ENCODE measurements around the gene CDKN2D. TPM values are rescaled to one million over a fixed set of nuclear protein-coding genes. Genes with fewer than 3 reads are reported as not detected.
A peak's percentile ranks its signal among the peaks of the same experiment; 100 is the strongest.
"Not testable (repeated sequence)": the region's sequence is repeated elsewhere in the genome, so short reads cannot be mapped to it uniquely, and the experiment has no call there.

The CDKN2D gene
- total and polyA plus RNA-seq, 8 donors: 4.1 to 11.8 (median 8.5) TPM; not detected in 2

DNA sequence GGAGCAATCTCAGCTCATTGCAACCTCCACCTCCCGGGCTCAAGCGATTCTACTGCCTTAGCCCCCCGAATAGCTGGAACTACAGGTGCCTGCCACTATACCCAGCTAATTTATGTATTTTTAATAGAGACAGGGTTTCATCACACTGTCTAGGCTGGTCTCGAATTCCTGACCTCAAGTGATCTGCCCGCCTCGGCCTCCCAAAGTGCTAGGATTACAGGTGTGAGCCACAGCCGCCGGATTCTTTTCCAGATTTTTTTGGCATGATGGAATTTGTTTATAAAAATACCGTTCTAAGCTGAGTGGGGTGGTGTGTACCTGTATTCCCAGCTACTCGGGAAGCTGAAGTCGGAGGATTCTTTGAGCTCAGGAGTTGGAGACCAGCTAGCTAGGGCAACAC is 31.1 kb downstream of the CDKN2D start:
- Histone ChIP-seq H3K9me3 (no peaks in the 10 kb centered on the region), H3K4me3 (no peak overlapping the region), H3K27ac (no peak overlapping the region), H3K27me3 (peaks cover 0 to 42% (median 4%) of the 10 kb centered on the region in 3 donors), H3K4me1 (no peaks in the 10 kb centered on the region), H3K36me3 (no peaks in the 10 kb centered on the region)
- TF ChIP-seq, protein P1, sequence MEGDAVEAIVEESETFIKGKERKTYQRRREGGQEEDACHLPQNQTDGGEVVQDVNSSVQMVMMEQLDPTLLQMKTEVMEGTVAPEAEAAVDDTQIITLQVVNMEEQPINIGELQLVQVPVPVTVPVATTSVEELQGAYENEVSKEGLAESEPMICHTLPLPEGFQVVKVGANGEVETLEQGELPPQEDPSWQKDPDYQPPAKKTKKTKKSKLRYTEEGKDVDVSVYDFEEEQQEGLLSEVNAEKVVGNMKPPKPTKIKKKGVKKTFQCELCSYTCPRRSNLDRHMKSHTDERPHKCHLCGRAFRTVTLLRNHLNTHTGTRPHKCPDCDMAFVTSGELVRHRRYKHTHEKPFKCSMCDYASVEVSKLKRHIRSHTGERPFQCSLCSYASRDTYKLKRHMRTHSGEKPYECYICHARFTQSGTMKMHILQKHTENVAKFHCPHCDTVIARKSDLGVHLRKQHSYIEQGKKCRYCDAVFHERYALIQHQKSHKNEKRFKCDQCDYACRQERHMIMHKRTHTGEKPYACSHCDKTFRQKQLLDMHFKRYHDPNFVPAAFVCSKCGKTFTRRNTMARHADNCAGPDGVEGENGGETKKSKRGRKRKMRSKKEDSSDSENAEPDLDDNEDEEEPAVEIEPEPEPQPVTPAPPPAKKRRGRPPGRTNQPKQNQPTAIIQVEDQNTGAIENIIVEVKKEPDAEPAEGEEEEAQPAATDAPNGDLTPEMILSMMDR (IDR thresholded peaks at IDR 0.05): no peak
- no peak for TF ChIP-seq POLR2AphosphoS5 (IDR thresholded peaks at IDR 0.05)
- no peak for TF ChIP-seq POLR2A (IDR thresholded peaks at IDR 0.05)
- no peak for TF ChIP-seq EP300 (IDR thresholded peaks at IDR 0.05)
- WGBS, 5 donors: 68 to 85% (median 78%) methylated on average over 11 of the region's 11 CpGs
- intact Hi-C loops (cut with DNase I; ENCODE audit: low total_unique reads): no loop called here
- DNase-seq: no peak

DNA sequence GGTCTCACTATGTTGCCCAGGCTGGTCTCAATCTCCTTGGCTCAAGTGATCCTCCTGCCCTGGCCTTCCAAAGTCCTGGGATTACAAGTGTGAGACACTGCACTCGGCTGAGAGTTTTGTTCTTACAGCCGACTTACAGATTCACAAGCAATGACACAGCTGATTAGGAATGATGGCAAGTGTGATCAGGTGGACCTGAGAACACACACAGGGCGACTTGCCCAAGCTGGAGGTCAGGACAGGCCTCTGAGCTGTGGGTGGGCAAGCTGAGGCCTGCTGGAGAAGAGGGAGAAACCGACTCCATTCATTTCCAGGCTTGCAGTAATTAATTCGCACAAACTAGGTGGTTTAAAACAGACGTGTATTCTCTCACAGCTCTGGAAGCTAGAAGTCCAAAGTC is 33.2 kb downstream of the CDKN2D start:
- Histone ChIP-seq H3K9me3 (no peaks in the 10 kb centered on the region), H3K27me3 (peaks cover 0 to 42% (median 4%) of the 10 kb centered on the region in 3 donors), H3K4me1 (no peaks in the 10 kb centered on the region), H3K27ac (no peak overlapping the region), H3K4me3 (no peak overlapping the region), H3K36me3 (no peaks in the 10 kb centered on the region)
- TF ChIP-seq POLR2A (IDR thresholded peaks at IDR 0.05) (no peak), EP300 (IDR thresholded peaks at IDR 0.05) (no peak), POLR2AphosphoS5 (IDR thresholded peaks at IDR 0.05) (no peak)
- TF ChIP-seq, protein P1 (IDR thresholded peaks at IDR 0.05): no peak
- intact Hi-C loops (cut with DNase I; ENCODE audit: low total_unique reads): no loop called here
- no peak for DNase-seq
- WGBS, 5 donors: 60 to 74% (median 66%) methylated on average over 6 of the region's 6 CpGs

DNA sequence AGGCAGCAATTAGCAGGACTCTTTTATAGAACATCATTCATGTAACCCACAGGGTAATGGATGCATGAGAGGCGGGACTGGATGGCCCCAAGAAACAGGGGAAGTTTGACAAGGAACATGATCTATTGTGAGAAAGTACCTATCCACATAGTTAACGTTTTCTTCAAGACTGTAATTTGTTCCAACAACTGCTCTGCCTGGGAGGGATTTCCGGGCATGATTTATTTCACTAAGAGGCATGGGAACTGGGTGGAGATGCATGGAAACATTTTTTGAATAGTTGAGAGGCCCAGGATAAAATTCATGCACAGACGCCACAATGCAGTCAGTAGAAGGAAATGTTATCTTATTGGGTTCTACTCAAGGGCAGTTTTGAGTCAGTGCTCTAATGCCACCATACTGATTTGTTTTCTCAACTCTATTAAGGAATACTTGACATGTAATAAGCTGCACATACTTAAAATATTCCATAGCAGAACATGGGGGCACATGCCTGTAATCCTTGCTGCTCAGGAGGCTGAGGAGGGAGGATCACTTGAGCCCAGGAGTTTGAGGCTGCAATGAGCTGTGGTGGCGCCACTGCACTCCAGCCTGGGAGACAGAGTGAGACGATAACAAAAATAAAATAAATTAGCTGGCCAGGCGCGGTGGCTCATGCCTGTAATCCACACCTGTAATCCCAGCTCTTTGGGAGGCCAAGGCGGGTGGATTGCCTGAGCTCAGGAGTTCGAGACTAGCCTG is 35.0 kb downstream of the CDKN2D start:
- intact Hi-C loops (cut with DNase I; ENCODE audit: low total_unique reads): no loop called here
- 63 to 77% (median 70%) methylated on average over 10 of the region's 10 CpGs for WGBS, 5 donors
- Histone ChIP-seq H3K4me3 (no peak overlapping the region), H3K9me3 (no peaks in the 10 kb centered on the region), H3K27ac (no peak overlapping the region), H3K4me1 (no peaks in the 10 kb centered on the region), H3K36me3 (no peaks in the 10 kb centered on the region), H3K27me3 (peaks cover 0 to 30% (median 4%) of the 10 kb centered on the region in 3 donors)
- peak in 1 of 2 donors; percentile 45 for DNase-seq
- TF ChIP-seq, protein P1 (IDR thresholded peaks at IDR 0.05): no peak
- TF ChIP-seq EP300 (IDR thresholded peaks at IDR 0.05): no peak
- no peak for TF ChIP-seq POLR2AphosphoS5 (IDR thresholded peaks at IDR 0.05)
- no peak for TF ChIP-seq POLR2A (IDR thresholded peaks at IDR 0.05)

DNA sequence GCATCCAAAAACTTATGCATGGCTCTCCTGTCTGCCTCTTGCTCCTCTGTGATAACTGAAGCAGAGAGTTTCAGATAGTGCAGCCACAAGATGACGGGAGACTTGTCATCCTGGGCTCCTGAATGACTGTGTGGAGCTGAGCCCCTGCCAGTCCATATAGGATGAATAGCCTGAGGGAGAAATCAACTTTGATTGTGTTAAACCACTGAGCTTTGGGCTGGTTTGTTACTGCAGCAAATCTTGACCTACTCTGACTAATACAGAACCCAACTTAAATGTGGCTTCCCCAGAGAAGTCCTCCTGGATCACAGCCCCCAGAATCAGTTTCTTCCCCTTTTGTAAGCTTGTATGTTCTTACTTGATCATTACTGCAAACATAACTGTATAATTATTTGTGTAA is 36.3 kb downstream of the CDKN2D start:
- DNase-seq: no peak
- H3K36me3 ChIP-seq: no peaks in the 10 kb centered on the region
- intact Hi-C loops (cut with DNase I; ENCODE audit: low total_unique reads): no loop called here
- no peak overlapping the region for H3K4me3 ChIP-seq
- no peaks in the 10 kb centered on the region for H3K4me1 ChIP-seq
- H3K27ac ChIP-seq: no peak overlapping the region
- H3K9me3 ChIP-seq: no peaks in the 10 kb centered on the region
- WGBS, 5 donors: 83 to 100% (median 89%) methylated on average over 1 of the region's 1 CpG
- H3K27me3 ChIP-seq: peaks cover 0 to 21% (median 4%) of the 10 kb centered on the region in 3 donors
- no peak for TF ChIP-seq EP300 (IDR thresholded peaks at IDR 0.05)
- no peak for TF ChIP-seq POLR2AphosphoS5 (IDR thresholded peaks at IDR 0.05)
- TF ChIP-seq POLR2A (IDR thresholded peaks at IDR 0.05): no peak
- TF ChIP-seq, protein P1 (IDR thresholded peaks at IDR 0.05): no peak

DNA sequence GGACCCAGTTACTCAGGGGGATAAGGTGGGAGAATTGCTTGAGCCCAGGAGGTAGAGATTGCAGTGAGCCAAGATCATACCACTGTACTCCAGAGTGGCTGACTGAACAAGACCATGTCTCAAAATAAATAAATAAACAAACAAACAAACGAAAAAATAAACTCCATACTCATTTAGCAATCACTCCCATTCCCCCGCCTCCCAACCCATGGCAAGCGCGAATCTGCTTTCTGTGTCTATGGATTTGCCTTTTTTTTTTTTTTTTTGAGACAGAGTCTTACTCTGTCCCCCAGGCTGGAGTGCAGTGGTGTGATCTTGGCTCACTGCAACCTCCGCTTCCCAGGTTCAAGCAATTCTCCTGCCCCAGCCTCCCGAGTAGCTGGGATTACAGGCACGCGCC is 41.9 kb downstream of the CDKN2D start:
- DNase-seq; H3K27ac ChIP-seq; H3K9me3 ChIP-seq; H3K4me3 ChIP-seq; H3K36me3 ChIP-seq; H3K4me1 ChIP-seq; intact Hi-C loops (cut with DNase I; ENCODE audit: low total_unique reads): not testable (repeated sequence)
- peaks cover 0 to 20% (median 0%) of the 10 kb centered on the region in 3 donors for H3K27me3 ChIP-seq
- WGBS, 5 donors: 85 to 92% (median 89%) methylated on average over 8 of the region's 8 CpGs
